ENCODE measurements around the gene UPK1A.

GRCh38 chr19:35622750-35623149 lies 43.6 kb upstream of the UPK1A start:
- no peak for TF ChIP-seq EZH2 (IDR thresholded peaks at IDR 0.05; ENCODE audit: borderline replicate concordance, insufficient read depth, low read length, poor library complexity, severe bottlenecking)
- TF ChIP-seq CTCF (IDR thresholded peaks at IDR 0.05; ENCODE audit: poor library complexity, severe bottlenecking), result no peak
- TF ChIP-seq SMC3 (conservative IDR thresholded peaks at IDR 0.05; ENCODE audit: poor library complexity), result no peak

All from neural cell (in vitro differentiated cells).